Adrenal gland (tissue), 12 donors: ENCODE measurements around the gene SGMS1. TPM values are rescaled to one million over a fixed set of nuclear protein-coding genes. Genes with fewer than 3 reads are reported as not detected.
A peak's percentile ranks its signal among the peaks of the same experiment; 100 is the strongest.

Experiments used
- DNase-seq, 7 donors: peaks; one replicate each; pipeline ENCODE4 v3.0.0-alpha.2; 2019 to 2020
- H3K27ac ChIP-seq, 5 donors: fragments of 200-600 bp; sonication (generic) in 4 of 5; 1 replicate in 3 of 5; 2 replicates in 2 of 5; pipeline versions ENCODE4 v1.5.1 to v1.8.0; 2016 to 2020; ENCODE audit warnings: mild to moderate bottlenecking in 1 of 5
- H3K27me3 ChIP-seq: fragments of 200-600 bp; 2 replicates; pipeline ENCODE4 v1.8.0; 2021
- H3K36me3 ChIP-seq, 2 donors: fragments of 200-600 bp; replicated peaks in 1 of 2; 1 replicate in 1 of 2; 2 replicates in 1 of 2; pipeline versions ENCODE4 v1.5.1 to v1.8.0; 2018 to 2022
- H3K4me1 ChIP-seq, 2 donors: fragments of 200-600 bp; replicated peaks in 1 of 2; 1 replicate in 1 of 2; 2 replicates in 1 of 2; pipeline versions ENCODE4 v1.5.1 to v1.8.0; 2018 to 2021
- H3K4me3 ChIP-seq, 4 donors: fragments of 200-600 bp; sonication (generic) in 3 of 4; one replicate each; pipeline ENCODE4 v1.5.1; 2016 to 2018
- H3K9me3 ChIP-seq, 3 donors: fragments of 200-600 bp; sonication (generic) in 1 of 3; replicated peaks in 1 of 3; 1 replicate in 2 of 3; 2 replicates in 1 of 3; pipeline versions ENCODE4 v1.5.1 to v1.8.0; 2016 to 2021
- CTCF ChIP-seq, 6 experiments: fragments of 450-650 bp in 4 of 6; fragments of 200-600 bp in 2 of 6; sonication (generic) in 1 of 6; IDR thresholded peaks; 1 replicate in 5 of 6; 2 replicates in 1 of 6; pipeline versions ENCODE4 v1.5.1 to v1.8.0; 2016 to 2021; ENCODE audit warnings: antibody characterized with exemption in 6 of 6, mild to moderate bottlenecking in 2 of 6, moderate library complexity in 1 of 6
- POLR2A ChIP-seq, 2 donors: fragments of 450-650 bp; IDR thresholded peaks; one replicate each; pipeline ENCODE4 v1.6.1; 2017; ENCODE audit warnings: antibody characterized with exemption in 2 of 2, mild to moderate bottlenecking in 2 of 2, moderate library complexity in 1 of 2
- WGBS, 4 donors: extraction: QIAGEN DNeasy Blood & Tissue Kit in 2 of 4; methylation state at CpG; one replicate each; pipeline versions ENCODE4 v1.1.5 to v1.1.7; 2013 to 2017; 5-methylcytosine and 5-hydroxymethylcytosine counted together
- intact Hi-C, 2 donors: fragments of 100-400 bp; cut with DNase I; formaldehyde crosslinking; loops; one replicate each; pipeline versions ENCODE4 v1.14.1 to v1.15.0; 2022 to 2023
- polyA plus RNA-seq, 3 donors: library from polyadenylated mRNA; stranded (reverse); fragments of 200-250 nt in 2 of 3; fragments of 350-450 nt in 1 of 3; fragmentation: Illumina TruSeq in 1 of 3; extraction: RNeasy Lipid Tissue Mini Kit (QIAGEN cat#74804) in 1 of 3; gene quantifications; one replicate each; pipeline ENCODE4 v1.2.3, GENCODE V29; 2013 to 2014
- total RNA-seq, 9 donors: library from RNA; depleted of rRNA in 4 of 9; stranded (reverse); fragments of >200 nt in 4 of 9; fragments of 120-200 nt in 1 of 9; fragmentation: NEBNext Ultra II Directional in 1 of 9; extraction: Animal tissue kit (Norgen Biotek cat#: 25700) in 1 of 9; gene quantifications; one replicate each; pipeline versions ENCODE4 v1.1.0 to v1.2.4, GENCODE V29; 2013 to 2023
- donor health status: healthy with polysubstance abuse.
- donor health status: Bipolar disorder and iron deficiency.
- donor health status: DM: yes; HTN: yes; CAD: no.
- donor health status: DM: no; HTN: no; CAD: no.
- donor health status: DM: no; HTN: no; CAD: no.
- donor health status: DM: yes; HTN: yes; CAD: no.

Gene SGMS1
- total and polyA plus RNA-seq, 12 donors: 9.1 to 152 (median 62.2) TPM

- TF ChIP-seq CTCF (IDR thresholded peaks at IDR 0.05) (no peak), POLR2A (IDR thresholded peaks at IDR 0.05) (no peak)
- Histone ChIP-seq H3K4me3 (no peak overlapping the region), H3K27me3 (no peaks in the 10 kb centered on the region), H3K4me1 (peaks cover 6 to 14% of the 10 kb centered on the region in 2 donors), H3K9me3 (no peaks in the 10 kb centered on the region), H3K27ac (no peak overlapping the region), H3K36me3 (peaks cover 0 to 17% of the 10 kb centered on the region in 2 donors)
- WGBS, 4 donors: 83 to 96% (median 93%) methylated on average over 10 of the region's 10 CpGs
- intact Hi-C loops: no loop called here
- DNase-seq: no peak
Measured at GRCh38 chr10:50314169-50315071, 309.3 kb downstream of the SGMS1 start.

GRCh38 chr10:50312464-50313437 is 311.0 kb downstream of the SGMS1 start:
- no peak for DNase-seq
- TF ChIP-seq POLR2A (IDR thresholded peaks at IDR 0.05) (no peak), CTCF (IDR thresholded peaks at IDR 0.05) (no peak)
- intact Hi-C loops: no loop called here

GRCh38 chr10:50310560-50311174 is 313.1 kb downstream of the SGMS1 start:
- peak in 2 of 7 donors; percentile 8 to 55 for DNase-seq

More at GRCh38 chr10:50312464-50313437, 311.0 kb downstream of the SGMS1 start:
- peaks cover 0 to 32% of the 10 kb centered on the region in 2 donors for H3K36me3 ChIP-seq
- no peak overlapping the region for H3K27ac ChIP-seq
- no peaks in the 10 kb centered on the region for H3K9me3 ChIP-seq
- H3K27me3 ChIP-seq: no peaks in the 10 kb centered on the region
- H3K4me1 ChIP-seq: peaks cover 6 to 14% of the 10 kb centered on the region in 2 donors
- 90 to 92% (median 92%) methylated on average over 10 of the region's 10 CpGs for WGBS, 4 donors
- H3K4me3 ChIP-seq: no peak overlapping the region

More at GRCh38 chr10:50310560-50311174, 313.1 kb downstream of the SGMS1 start:
- TF ChIP-seq POLR2A (IDR thresholded peaks at IDR 0.05): no peak
- peak in 3 of 6 experiments; percentile 24 to 32 (median 31) for TF ChIP-seq CTCF (IDR thresholded peaks at IDR 0.05)
- 76 to 97% (median 92%) methylated on average over 4 of the region's 4 CpGs for WGBS, 4 donors
- Histone ChIP-seq H3K36me3 (peaks cover 0 to 41% of the 10 kb centered on the region in 2 donors), H3K4me3 (no peak overlapping the region), H3K9me3 (no peaks in the 10 kb centered on the region), H3K27ac (no peak overlapping the region), H3K4me1 (peaks cover 2 to 6% of the 10 kb centered on the region in 2 donors), H3K27me3 (no peaks in the 10 kb centered on the region)
- intact Hi-C loops: no loop called here
